CD4-positive, alpha-beta T cell (primary cell): ENCODE data around the gene TOR2A. TPM values are rescaled to one million over a fixed set of nuclear protein-coding genes. Genes with fewer than 3 reads are reported as not detected.
A peak's percentile ranks its signal among the peaks of the same experiment; 100 is the strongest.

ENCODE experiments used
- ATAC-seq: fragments of 200-7000 bp; cut with Tn5 transposase; one replicate; pipeline ENCODE4 v1.10.0; 2022; ENCODE audit warnings: mild to moderate bottlenecking; ENCODE audit not compliant: poor library complexity
- CTCF ChIA-PET: fragments of 350-600 bp; sonication (Branson Sonifier 250); formaldehyde crosslinking; loops from one replicate; lab custom pipeline; 2021; ENCODE audit warnings: antibody characterized with exemption, inconsistent platforms; lab: Charles Lee
- POLR2A ChIA-PET: fragments of 350-600 bp; sonication (Branson Sonifier 250); formaldehyde crosslinking; loops from one replicate; lab custom pipeline; 2021; ENCODE audit warnings: antibody characterized with exemption, inconsistent platforms; lab: Charles Lee
- DNase-seq, 14 experiments: peaks; one replicate each; pipeline ENCODE4 v3.0.0-alpha.2; 2013 to 2020; ENCODE audit warnings: mixed read lengths in 2 of 14
- H3K27ac ChIP-seq, 2 donors: one replicate each; pipeline versions ENCODE4 v1.5.1 to v1.7.0; 2013; ENCODE audit warnings: low read length in 2 of 2, low read depth in 1 of 2, mild to moderate bottlenecking in 1 of 2
- H3K27me3 ChIP-seq, 2 experiments: 1 replicate in 1 of 2; 2 replicates in 1 of 2; pipeline versions ENCODE4 v1.6.1 to v1.7.0; 2013; ENCODE audit warnings: low read length in 2 of 2, control low read depth in 1 of 2, mild to moderate bottlenecking in 1 of 2, moderate library complexity in 1 of 2; ENCODE audit not compliant: insufficient read depth in 2 of 2, control insufficient read depth in 1 of 2
- H3K36me3 ChIP-seq: one replicate; pipeline ENCODE4 v1.6.1; 2013; ENCODE audit warnings: low read length, control low read depth; ENCODE audit not compliant: insufficient read depth
- H3K4me1 ChIP-seq: one replicate; pipeline ENCODE4 v1.6.1; 2013; ENCODE audit warnings: low read length, control low read depth; ENCODE audit not compliant: insufficient read depth
- H3K4me3 ChIP-seq: one replicate; pipeline ENCODE4 v1.5.1; 2013; ENCODE audit warnings: mild to moderate bottlenecking, low read length, moderate library complexity
- H3K9me3 ChIP-seq, 2 experiments: 1 replicate in 1 of 2; 2 replicates in 1 of 2; pipeline versions ENCODE4 v1.6.1 to v1.7.0; 2013; ENCODE audit warnings: low read length in 2 of 2, mild to moderate bottlenecking in 2 of 2, control low read depth in 1 of 2, moderate library complexity in 1 of 2; ENCODE audit not compliant: control insufficient read depth in 1 of 2, insufficient read depth in 1 of 2
- H3K27ac Mint-ChIP-seq: one replicate; pipeline ENCODE4 v1.8.0; 2020; ENCODE audit warnings: mixed read lengths
- H3K27me3 Mint-ChIP-seq: one replicate; pipeline ENCODE4 v1.8.0; 2021; ENCODE audit warnings: mixed read lengths
- H3K36me3 Mint-ChIP-seq: one replicate; pipeline ENCODE4 v1.8.0; 2021; ENCODE audit warnings: low read depth, mixed read lengths
- H3K4me1 Mint-ChIP-seq: one replicate; pipeline ENCODE4 v1.8.0; 2021; ENCODE audit warnings: low read depth, mixed read lengths
- H3K4me3 Mint-ChIP-seq: one replicate; pipeline ENCODE4 v1.8.0; 2020; ENCODE audit warnings: mild to moderate bottlenecking, mixed read lengths
- H3K9me3 Mint-ChIP-seq: one replicate; pipeline ENCODE4 v1.8.0; 2020; ENCODE audit warnings: mixed read lengths
- CTCF ChIP-seq: fragments of 200-600 bp; IDR thresholded peaks from one replicate; pipeline ENCODE4 v1.8.0; 2022; ENCODE audit warnings: antibody characterized with exemption, mild to moderate bottlenecking
- intact Hi-C, 2 experiments: fragments of 100-400 bp; cut with DNase I in 1 of 2; cut with micrococcal nuclease in 1 of 2; formaldehyde crosslinking; loops; one replicate each; pipeline versions ENCODE4 v1.15.1 to v1.9.0; 2023 to 2025; cut with DNase I, micrococcal nuclease
- total RNA-seq, 174 experiments: library from RNA in 2 of 174; stranded (reverse) in 2 of 174; gene quantifications; one replicate each; pipeline ENCODE4 v1.2.3 and lab custom pipeline; 2021 to 2026

Gene TOR2A
- total RNA-seq, 2 experiments from 2014 or later: 7.6 to 8.2 TPM

- no peak for TF ChIP-seq CTCF
- DNase-seq: no peak
- ChIA-PET POLR2A (interaction anchor here (0.5 to 0.6 kb wide), 2 partner anchors 78 to 307 kb away, joined by 3 read pairs; no protein-coding TSS in a partner anchor), CTCF (no interaction called here)
- H3K27me3 ChIP-seq: no peaks in the 10 kb centered on the region
- H3K4me1 ChIP-seq: peaks cover 13% of the 10 kb centered on the region
- no peaks in the 10 kb centered on the region for H3K9me3 ChIP-seq
- intact Hi-C loops: loop anchor here in 1 of 2 experiments (1.0 kb wide), 1 partner anchor 14 kb away; no protein-coding TSS in a partner anchor
- Mint-ChIP-seq H3K4me3 (peak overlapping the region; percentile 23), H3K27me3 (no peaks in the 10 kb centered on the region), H3K9me3 (no peaks in the 10 kb centered on the region), H3K27ac (no peak overlapping the region), H3K4me1 (peaks cover 12% of the 10 kb centered on the region), H3K36me3 (no peaks in the 10 kb centered on the region)
- H3K27ac ChIP-seq: no peak overlapping the region
- no peak for ATAC-seq
- no peak overlapping the region for H3K4me3 ChIP-seq
- H3K36me3 ChIP-seq: no peaks in the 10 kb centered on the region
Measured at GRCh38 chr9:127700140-127700539, 35.0 kb downstream of the TOR2A start.

GRCh38 chr9:127698985-127699670 is 36.0 kb downstream of the TOR2A start:
- no peak for TF ChIP-seq CTCF
- H3K27me3 ChIP-seq: no peaks in the 10 kb centered on the region
- H3K4me1 ChIP-seq: peaks cover 13% of the 10 kb centered on the region
- Mint-ChIP-seq H3K4me1 (peaks cover 12% of the 10 kb centered on the region), H3K36me3 (no peaks in the 10 kb centered on the region), H3K9me3 (no peaks in the 10 kb centered on the region), H3K27ac (no peak overlapping the region), H3K27me3 (no peaks in the 10 kb centered on the region), H3K4me3 (peak overlapping the region; percentile 67)
- DNase-seq: peak; percentile 66 to 93 (median 75)
- ChIA-PET CTCF (interaction anchor here (0.7 kb wide), 1 partner anchor 163 kb away, joined by 3 read pairs; no protein-coding TSS in a partner anchor), POLR2A (no interaction called here)
- intact Hi-C loops: no loop called here
- H3K4me3 ChIP-seq: peak overlapping the region; percentile 63
- peak; percentile 98 for ATAC-seq
- H3K27ac ChIP-seq: peak overlapping the region in 1 of 2 donors; percentile 50
- no peaks in the 10 kb centered on the region for H3K9me3 ChIP-seq
- no peaks in the 10 kb centered on the region for H3K36me3 ChIP-seq

- Histone ChIP-seq H3K9me3 (no peaks in the 10 kb centered on the region), H3K27me3 (no peaks in the 10 kb centered on the region), H3K4me1 (peaks cover 13% of the 10 kb centered on the region), H3K4me3 (no peak overlapping the region), H3K36me3 (no peaks in the 10 kb centered on the region), H3K27ac (no peak overlapping the region)
- DNase-seq: no peak
- peak overlapping the region; percentile 42 for H3K4me3 Mint-ChIP-seq
- ChIA-PET CTCF (no interaction called here), POLR2A (no interaction called here)
- ATAC-seq: no peak
- H3K9me3 Mint-ChIP-seq: no peaks in the 10 kb centered on the region
- no peak overlapping the region for H3K27ac Mint-ChIP-seq
- H3K36me3 Mint-ChIP-seq: no peaks in the 10 kb centered on the region
- no peak for TF ChIP-seq CTCF
- H3K27me3 Mint-ChIP-seq: no peaks in the 10 kb centered on the region
- H3K4me1 Mint-ChIP-seq: peaks cover 12% of the 10 kb centered on the region
- intact Hi-C loops: no loop called here
Measured at GRCh38 chr9:127698386-127698785, 36.7 kb downstream of the TOR2A start.
